ENCODE results near the gene TMEM95. TPM values are rescaled to one million over a fixed set of nuclear protein-coding genes. Genes with fewer than 3 reads are reported as not detected.

The TMEM95 gene
- total and polyA plus RNA-seq, 2 experiments from 2014 or later = not detected

DNA sequence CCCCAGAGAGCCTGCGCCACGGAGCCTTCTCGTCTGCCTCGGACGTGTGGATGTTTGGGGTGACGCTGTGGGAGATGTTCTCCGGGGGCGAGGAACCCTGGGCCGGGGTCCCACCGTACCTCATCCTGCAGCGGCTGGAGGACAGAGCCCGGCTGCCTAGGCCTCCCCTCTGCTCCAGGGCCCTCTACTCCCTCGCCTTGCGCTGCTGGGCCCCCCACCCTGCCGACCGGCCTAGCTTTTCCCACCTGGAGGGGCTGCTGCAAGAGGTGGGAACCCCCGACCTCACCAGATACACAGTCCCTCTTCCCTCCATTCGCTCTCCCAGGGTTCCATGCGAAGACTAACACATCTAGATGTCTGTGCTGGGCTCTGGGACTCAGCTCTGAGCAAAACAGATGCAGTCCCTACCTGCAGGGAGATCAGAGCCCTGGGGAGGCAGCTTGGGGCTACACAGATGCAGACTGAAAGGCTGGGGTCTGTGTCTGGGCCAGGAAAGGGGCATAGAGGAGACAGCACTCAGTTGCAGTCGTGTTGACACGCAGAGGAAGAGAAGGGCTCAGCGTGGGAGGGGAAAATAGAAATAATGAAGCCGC is 29.6 kb downstream of the TMEM95 start:
- TF ChIP-seq, protein P1, sequence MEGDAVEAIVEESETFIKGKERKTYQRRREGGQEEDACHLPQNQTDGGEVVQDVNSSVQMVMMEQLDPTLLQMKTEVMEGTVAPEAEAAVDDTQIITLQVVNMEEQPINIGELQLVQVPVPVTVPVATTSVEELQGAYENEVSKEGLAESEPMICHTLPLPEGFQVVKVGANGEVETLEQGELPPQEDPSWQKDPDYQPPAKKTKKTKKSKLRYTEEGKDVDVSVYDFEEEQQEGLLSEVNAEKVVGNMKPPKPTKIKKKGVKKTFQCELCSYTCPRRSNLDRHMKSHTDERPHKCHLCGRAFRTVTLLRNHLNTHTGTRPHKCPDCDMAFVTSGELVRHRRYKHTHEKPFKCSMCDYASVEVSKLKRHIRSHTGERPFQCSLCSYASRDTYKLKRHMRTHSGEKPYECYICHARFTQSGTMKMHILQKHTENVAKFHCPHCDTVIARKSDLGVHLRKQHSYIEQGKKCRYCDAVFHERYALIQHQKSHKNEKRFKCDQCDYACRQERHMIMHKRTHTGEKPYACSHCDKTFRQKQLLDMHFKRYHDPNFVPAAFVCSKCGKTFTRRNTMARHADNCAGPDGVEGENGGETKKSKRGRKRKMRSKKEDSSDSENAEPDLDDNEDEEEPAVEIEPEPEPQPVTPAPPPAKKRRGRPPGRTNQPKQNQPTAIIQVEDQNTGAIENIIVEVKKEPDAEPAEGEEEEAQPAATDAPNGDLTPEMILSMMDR (IDR thresholded peaks at IDR 0.05; ENCODE audit: low read depth, low read length) = no peak
- no peak for DNase-seq (ENCODE audit: low read depth in 1 of 2, low spot score in 1 of 2)
- H3K4me1 ChIP-seq (ENCODE audit: low read depth) = no peaks in the 10 kb centered on the region
- H3K4me3 ChIP-seq = peak overlapping the region; percentile 15
- H3K36me3 ChIP-seq = no peaks in the 10 kb centered on the region
- peaks cover 45% of the 10 kb centered on the region for H3K27me3 ChIP-seq
- no peak overlapping the region for H3K27ac ChIP-seq
- H3K9me3 ChIP-seq (ENCODE audit: low read depth) = no peaks in the 10 kb centered on the region

DNA sequence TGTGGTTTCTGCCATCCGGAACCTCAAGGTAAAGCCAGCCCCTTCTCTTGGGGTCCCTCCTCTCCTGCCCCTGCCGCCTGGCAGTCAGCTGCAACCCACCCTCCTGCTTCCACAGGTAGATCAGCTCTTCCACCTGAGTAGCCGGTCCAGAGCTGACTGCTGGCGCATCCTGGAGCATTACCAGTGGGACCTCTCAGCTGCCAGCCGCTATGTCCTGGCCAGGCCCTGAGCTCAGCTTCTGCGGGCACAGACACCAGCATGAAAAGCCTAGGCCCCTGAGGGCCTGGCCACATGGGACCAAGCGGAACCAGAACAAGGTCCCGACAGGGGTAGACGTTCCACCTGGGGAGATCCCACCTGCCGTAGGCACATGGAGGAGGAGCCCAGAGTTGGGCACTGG is 33.9 kb downstream of the TMEM95 start:
- TF ChIP-seq, protein P1 (IDR thresholded peaks at IDR 0.05; ENCODE audit: low read depth, low read length) = no peak
- DNase-seq (ENCODE audit: low read depth in 1 of 2, low spot score in 1 of 2) = no peak
- Histone ChIP-seq H3K27me3 (peaks cover 6% of the 10 kb centered on the region), H3K4me1 (ENCODE audit: low read depth) (peaks cover 4% of the 10 kb centered on the region), H3K9me3 (ENCODE audit: low read depth) (no peaks in the 10 kb centered on the region), H3K4me3 (no peak overlapping the region), H3K27ac (no peak overlapping the region), H3K36me3 (no peaks in the 10 kb centered on the region)

DNA sequence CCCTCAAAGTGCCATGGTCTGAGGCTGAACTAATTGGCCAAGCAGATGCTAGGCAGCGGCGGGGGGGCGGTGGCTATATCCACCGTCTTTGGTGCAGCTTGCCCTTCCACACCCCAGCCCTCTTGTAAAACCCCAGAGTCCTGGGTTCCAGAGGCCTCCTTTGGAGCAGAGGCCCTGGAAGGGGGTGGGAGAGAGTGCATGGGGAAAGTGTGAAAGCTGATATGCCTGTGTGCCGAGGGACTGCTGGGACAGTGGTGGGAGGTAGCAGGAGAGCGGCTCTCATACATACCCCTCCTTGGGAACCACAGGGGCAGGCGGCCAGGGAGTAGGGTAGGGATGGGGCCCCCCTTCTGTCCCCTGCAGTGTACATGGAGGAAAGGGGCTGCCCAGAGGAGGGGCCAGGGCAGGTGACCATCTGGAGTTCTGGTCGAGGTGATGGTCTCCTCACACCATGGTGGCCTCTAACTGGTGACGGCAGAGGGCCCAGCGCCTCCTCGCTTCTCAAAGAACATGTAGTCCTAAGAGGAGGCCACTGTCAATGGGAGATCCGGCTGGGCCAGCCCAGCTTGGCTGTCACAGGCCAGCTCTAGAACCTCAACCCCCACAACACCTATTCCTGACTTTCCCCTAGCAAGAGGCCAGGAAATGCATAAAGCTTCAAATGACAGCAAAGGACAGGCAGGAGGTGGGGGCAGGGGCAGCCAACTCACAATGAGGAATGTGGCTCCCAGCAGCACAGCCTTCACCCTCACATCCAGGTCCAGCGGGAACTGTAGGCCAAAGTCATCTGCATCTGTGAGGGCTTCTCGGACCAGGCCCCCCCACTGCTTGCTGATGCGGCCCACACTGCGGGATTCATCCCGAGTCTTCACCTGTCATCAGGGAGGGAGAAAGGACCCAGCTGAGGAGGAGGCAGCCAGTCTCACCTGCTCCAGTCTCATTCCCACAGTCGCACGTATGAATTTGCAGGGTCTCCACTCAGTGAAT is 35.3 kb downstream of the TMEM95 start:
- DNase-seq (ENCODE audit: low read depth in 1 of 2, low spot score in 1 of 2) = no peak
- Histone ChIP-seq H3K4me3 (no peak overlapping the region), H3K36me3 (no peaks in the 10 kb centered on the region), H3K27me3 (no peaks in the 10 kb centered on the region), H3K27ac (no peak overlapping the region), H3K4me1 (ENCODE audit: low read depth) (peaks cover 4% of the 10 kb centered on the region), H3K9me3 (ENCODE audit: low read depth) (no peaks in the 10 kb centered on the region)
- TF ChIP-seq, protein P1 (IDR thresholded peaks at IDR 0.05; ENCODE audit: low read depth, low read length) = no peak

DNA sequence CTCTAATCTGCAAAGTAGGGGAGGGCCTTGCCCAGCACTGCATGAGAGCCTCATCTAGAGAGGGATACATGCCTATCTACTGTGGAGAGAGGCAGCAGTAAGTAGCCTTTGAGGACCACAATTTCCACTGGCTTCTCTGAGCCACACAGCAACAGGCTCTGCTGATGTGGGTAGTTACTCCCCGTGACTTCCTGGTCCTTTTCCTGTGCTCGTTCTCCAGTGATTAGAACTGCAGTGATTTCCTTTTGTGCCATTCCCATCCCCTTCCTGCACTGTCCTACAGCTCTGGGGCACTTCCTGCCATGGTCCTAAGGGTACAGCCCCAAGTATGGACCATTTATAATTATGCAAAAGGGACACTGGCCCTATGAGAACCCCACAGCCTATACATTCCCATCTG is 36.4 kb downstream of the TMEM95 start:
- Histone ChIP-seq H3K4me3 (no peak overlapping the region), H3K9me3 (ENCODE audit: low read depth) (no peaks in the 10 kb centered on the region), H3K36me3 (no peaks in the 10 kb centered on the region), H3K27me3 (no peaks in the 10 kb centered on the region), H3K27ac (no peak overlapping the region), H3K4me1 (ENCODE audit: low read depth) (peaks cover 4% of the 10 kb centered on the region)
- TF ChIP-seq, protein P1 (IDR thresholded peaks at IDR 0.05; ENCODE audit: low read depth, low read length) = no peak
- no peak for DNase-seq (ENCODE audit: low read depth in 1 of 2, low spot score in 1 of 2)

DNA sequence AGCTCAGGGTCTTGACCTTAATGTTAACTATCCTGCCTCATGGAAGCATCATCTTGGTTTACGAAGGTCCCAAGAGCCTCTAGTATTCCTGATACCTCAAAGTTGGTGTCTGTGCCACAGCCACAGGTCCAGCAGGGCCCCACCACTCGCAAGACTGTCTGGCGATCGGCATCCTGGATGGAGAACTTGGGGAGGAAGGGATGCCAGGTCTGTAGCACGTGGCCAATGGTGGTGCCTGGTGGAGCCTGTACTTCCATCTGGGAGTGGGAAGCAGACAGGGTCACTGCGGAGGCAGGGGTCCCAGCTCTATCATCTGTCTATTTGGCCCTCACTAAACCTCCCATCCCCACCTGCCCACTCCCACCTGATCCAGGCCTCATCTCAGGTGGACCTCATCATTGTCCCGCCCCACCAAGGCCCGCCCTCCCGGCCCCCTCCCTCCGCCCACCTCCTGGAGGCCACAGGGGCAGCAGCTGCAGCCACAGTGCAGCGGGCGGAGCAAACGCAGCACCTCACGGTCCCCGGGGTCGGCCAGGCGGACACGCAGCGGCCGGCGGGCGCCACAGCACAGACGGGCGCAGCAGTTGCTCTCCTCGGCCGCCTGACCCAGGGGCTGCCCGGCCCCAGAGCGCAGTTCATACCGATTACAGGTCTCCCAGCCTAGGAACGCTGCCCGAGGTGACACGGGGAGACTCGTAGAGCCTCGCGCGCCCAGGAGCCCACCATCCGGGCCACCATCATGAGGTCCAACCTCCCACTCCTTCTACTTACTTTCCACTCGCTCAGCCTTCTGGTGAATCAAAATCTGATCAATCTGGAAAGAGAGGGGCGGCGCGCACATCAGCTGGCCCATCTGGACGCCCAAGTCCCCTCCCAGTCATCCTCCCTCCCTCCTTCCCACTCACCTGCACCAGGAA is 38.0 kb downstream of the TMEM95 start:
- no peak for DNase-seq (ENCODE audit: low read depth in 1 of 2, low spot score in 1 of 2)
- Histone ChIP-seq H3K4me1 (ENCODE audit: low read depth) (peaks cover 4% of the 10 kb centered on the region), H3K27me3 (no peaks in the 10 kb centered on the region), H3K4me3 (peak overlapping the region; percentile 74), H3K9me3 (ENCODE audit: low read depth) (no peaks in the 10 kb centered on the region), H3K36me3 (no peaks in the 10 kb centered on the region), H3K27ac (no peak overlapping the region)
- TF ChIP-seq, protein P1 (IDR thresholded peaks at IDR 0.05; ENCODE audit: low read depth, low read length) = no peak

Measured in cardiac muscle cell (in vitro differentiated cells and primary cell).